Effector CD4-positive, alpha-beta T cell (primary cell): ENCODE measurements around the gene SGMS1.
"Not testable (repeated sequence)": the region's sequence is repeated elsewhere in the genome, so short reads cannot be mapped to it uniquely, and the experiment has no call there.

Experiments
- DNase-seq: peaks from one replicate; pipeline ENCODE4 v3.0.0-alpha.2; 2020

SGMS1 gene

DNA sequence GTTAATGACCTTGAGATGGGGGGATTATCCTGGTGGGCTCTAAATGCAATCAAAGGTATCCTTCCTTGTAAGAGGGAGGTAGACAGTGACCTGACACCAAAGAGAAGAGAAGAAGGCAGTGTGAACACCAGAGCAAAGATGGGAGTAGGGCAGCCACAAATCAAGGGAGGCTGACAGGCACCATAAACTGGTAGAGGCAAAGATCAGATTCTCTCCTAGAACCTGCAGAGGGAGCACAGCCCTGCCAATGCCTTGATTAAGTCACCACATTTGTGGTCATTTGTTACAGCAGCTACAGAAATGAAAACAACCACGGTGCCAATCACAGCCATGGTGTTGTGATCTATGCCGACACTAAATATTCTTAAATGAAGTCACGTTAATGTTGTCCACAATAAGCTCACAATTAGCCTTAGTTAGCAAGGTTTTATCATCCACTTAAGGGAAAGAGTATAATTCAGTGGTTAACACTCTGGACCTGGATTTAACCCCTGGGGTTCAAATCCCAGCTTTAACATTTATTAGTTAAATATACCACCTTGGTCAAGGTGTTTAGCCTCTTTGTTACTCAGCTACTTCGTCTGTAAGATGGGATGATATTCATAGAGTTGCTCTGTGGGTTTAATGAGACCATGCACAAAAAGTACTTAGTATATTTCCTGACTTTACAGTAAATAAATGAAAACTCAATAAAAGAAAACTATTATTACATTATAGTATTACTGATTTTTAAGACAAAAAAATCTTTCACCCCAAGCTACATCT is 70.8 kb downstream of the SGMS1 start:
- DNase-seq, result no peak

- DNase-seq, result no peak
Observed at GRCh38 chr10:50552308-50552707, 71.4 kb downstream of the SGMS1 start.

GRCh38 chr10:50551894-50552293 is 71.9 kb downstream of the SGMS1 start:
- no peak for DNase-seq

GRCh38 chr10:50550291-50550839 is 73.4 kb downstream of the SGMS1 start:
- no peak for DNase-seq

DNA sequence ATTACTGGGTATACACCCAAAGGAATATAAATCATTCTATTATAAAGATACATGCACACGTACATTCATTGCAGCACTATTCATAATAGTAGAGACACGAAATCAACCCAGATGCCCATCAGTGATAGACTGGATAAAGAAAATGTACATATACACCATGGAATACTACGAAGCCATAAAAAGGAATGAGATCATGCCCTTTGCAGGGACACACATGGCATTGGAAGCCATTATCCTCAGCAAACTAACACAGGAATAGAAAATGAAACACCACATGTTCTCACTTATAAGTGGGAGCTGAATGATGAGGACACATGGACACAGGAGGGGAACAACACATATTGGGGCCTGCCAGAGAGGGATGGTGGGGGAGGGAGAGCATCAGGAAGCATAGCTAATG is 74.6 kb downstream of the SGMS1 start:
- not testable (repeated sequence) for DNase-seq

DNA sequence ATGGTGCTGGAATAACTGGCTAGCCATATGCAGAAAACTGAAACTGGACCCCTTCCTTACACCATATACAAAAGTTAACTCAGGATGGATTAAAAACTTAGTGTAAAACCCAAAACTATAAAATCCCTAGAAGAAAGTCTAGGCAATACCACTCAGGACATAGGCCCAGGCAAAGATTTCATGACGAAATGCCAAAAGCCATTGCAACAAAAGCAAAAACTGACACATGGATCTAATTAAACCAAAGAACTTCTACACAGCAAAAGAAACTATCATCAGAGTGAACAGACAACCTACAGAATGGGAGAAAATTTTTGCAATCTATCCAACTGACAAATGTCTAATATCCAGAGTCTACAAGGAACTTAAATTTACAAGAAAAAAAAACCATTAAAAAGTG is 75.3 kb downstream of the SGMS1 start:
- not testable (repeated sequence) for DNase-seq

DNA sequence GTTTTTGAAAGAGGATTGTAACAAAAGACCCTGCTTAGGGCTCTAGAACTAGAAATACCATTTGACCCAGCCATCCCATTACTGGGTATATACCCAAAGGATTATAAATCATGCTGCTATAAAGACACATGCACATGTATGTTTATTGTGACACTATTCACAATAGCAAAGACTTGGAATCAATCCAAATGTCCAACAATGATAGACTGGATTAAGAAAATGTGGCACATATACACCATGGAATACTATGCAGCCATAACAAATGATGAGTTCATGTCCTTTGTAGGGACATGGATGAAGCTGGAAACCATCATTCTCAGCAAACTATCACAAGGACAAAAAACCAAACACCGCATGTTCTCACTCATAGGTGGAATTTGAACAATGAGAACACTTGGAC is 77.5 kb downstream of the SGMS1 start:
- not testable (repeated sequence) for DNase-seq

DNA sequence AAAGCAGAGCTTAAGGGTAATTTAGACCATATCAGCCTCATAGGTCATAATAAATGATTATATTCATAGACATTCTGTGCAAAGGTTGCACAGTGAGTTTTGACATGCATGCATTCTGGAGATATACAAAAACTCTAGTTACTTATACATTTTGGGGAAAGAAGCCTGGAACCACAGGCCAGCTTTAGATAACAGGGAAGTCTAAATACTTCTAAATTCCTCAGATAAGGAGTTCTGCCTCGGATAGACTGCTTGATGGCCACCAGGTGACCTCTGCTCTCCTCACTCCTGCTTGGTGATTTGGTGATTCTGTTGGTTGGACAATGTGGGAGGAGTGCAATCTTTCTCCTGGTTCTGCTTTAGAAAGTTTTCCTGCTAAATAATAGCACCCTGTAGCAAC is 77.9 kb downstream of the SGMS1 start:
- no peak for DNase-seq

- DNase-seq, result no peak
Observed at GRCh38 chr10:50544857-50545429, 78.8 kb downstream of the SGMS1 start.

GRCh38 chr10:50544095-50544856 is 79.5 kb downstream of the SGMS1 start:
- DNase-seq, result no peak

DNA sequence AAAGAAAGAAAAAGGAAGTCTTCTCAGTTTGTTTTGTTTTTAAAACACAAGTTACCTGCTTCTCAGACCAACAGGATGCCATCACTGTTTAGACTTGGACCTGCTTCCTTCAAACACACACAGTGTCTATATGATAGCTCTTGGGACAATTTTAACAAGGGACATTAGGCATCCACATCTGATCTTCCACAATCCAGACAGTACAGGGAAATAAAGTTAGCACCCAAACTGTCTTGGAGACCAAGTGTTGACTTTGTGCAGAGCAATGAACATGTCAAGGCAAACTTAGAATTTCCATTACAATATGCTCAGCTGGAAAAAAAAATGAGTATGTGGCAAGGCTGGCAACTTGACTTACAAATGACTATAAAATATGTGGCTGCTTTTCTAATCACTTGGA is 80.9 kb downstream of the SGMS1 start:
- no peak for DNase-seq

- DNase-seq, result no peak
Observed at GRCh38 chr10:50541921-50542320, 81.8 kb downstream of the SGMS1 start.

- no peak for DNase-seq
Observed at GRCh38 chr10:50541317-50541716, 82.4 kb downstream of the SGMS1 start.

GRCh38 chr10:50540826-50541122 is 83.0 kb downstream of the SGMS1 start:
- no peak for DNase-seq

DNA sequence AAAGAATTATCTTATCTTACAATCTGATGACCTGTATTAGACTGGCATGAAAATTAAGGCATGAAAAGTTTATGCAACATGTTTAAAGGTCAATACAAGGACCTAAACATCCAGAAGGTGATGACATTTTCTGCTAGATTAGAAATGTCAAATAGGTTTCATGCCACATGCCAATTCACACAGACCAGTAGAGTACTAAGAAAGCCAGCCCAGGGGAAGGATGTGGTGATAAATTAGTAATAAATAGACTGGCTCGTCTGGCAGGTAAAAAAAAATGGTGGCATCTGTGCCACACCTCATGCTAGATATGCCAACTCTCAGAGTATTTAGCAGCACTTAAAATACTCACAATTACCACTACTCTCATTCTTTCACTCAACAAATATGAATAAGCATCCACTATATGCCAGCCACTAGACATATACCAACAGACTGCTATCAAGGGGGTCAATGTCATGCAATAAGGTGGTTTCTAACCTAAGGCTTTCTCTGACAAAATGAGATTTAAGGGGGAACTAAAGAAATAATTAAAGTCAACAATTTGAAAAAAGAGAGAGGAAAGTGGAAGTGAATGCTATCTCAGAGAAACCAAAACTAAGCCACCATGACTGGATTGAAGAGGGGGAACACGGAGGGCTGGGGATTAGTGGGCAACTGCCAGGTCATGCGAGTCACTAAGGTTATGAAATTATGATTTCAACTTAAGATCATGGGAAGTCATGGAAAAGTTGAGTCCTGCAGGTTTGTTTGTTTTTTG is 83.5 kb downstream of the SGMS1 start:
- DNase-seq, result no peak

- no peak for DNase-seq
Observed at GRCh38 chr10:50538555-50539398, 85.0 kb downstream of the SGMS1 start.

DNA sequence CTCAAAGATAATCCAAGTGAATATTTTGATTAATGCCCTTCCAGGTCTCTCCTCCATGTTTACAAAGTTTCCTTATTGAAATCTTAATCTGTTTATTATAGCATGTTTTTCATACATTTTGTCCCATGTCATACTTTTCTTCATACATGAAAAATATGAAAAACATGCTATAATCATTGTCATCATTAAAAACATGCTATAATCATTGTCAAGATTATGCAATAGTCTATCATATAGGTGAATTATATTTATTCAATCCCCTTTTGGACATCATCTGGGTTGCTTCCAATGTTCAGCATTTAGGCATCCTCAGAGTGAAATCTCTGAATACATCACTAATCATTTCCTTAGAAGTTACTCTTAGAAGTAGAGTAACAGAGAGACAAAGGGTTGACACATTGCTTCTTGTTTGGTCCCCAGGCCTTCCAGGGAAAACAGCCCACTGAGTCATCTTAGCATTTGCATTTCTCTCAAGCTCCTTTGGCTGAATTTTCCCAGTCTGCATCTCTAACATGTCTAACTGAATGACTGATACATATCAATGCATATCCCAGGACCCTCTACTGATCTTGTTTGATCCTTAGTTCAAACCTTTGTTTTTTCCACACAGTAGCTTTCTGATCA is 87.0 kb downstream of the SGMS1 start:
- DNase-seq, result no peak

- not testable (repeated sequence) for DNase-seq
Observed at GRCh38 chr10:50534748-50535376, 88.9 kb downstream of the SGMS1 start.

DNA sequence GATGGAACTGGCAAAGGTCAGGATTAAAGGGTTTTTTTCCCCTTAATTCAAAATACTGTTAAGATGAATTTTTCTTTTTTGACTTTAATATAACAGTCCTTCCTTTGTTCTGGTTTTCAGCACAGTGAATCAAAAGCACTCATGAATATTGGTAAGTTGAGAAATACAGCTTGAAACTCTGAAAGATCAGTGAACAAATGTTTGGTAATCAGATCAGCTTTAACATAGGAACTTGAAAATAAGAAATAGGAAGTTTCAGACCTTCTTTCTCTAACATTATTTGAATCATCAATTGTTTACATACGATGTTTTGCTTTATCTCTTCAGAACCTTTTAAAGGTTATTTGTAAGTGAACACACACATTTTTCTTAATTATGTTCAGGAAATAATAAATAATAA is 90.5 kb downstream of the SGMS1 start:
- DNase-seq, result no peak

GRCh38 chr10:50531388-50532077 is 92.2 kb downstream of the SGMS1 start:
- no peak for DNase-seq

DNA sequence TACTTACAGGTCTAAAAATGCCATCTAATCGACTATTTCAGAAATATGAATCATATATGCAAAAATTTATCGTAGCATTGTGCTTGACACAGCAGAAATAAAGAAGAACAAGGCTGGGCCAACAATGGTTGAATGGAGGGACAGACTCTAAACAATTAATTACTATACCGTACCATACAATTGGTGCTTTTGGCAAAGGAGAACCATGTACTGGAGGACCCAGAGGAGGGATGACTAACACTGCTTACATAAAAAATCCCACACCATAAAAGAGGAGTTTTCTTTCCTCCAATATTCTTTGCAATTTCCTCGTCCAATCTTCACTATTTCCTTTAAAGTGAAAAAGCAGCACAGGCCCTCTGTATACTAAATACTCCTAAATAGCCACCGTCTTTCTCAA is 94.1 kb downstream of the SGMS1 start:
- DNase-seq, result no peak
